NCI-H460 (cell line): ENCODE measurements around the gene PPP2R5C. TPM values are rescaled to one million over a fixed set of nuclear protein-coding genes. Genes with fewer than 3 reads are reported as not detected.

Experiments
- DNase-seq: peaks from one replicate; pipeline ENCODE4 v3.0.0-alpha.2; 2016; ENCODE audit warnings: low read depth; ENCODE audit errors: extremely low read depth
- total RNA-seq: library from RNA; depleted of rRNA; stranded (reverse); fragments of >200 nt; shearing (Covaris generic); gene quantifications from 2 replicates; pipeline ENCODE4 v1.2.3, GENCODE V29; 2014

PPP2R5C gene
- total RNA-seq, 1 experiment from 2014 or later, result 352 TPM

- DNase-seq, result no peak
These were observed 97.5 kb downstream of the PPP2R5C start for GRCh38 chr14:101858791-101859537.

GRCh38 chr14:101859538-101859902, 98.0 kb downstream of the PPP2R5C start:
- no peak for DNase-seq

- DNase-seq, result no peak
These were observed 98.4 kb downstream of the PPP2R5C start for GRCh38 chr14:101859958-101860357.

GRCh38 chr14:101861464-101861863, 100.0 kb downstream of the PPP2R5C start:
- DNase-seq, result no peak

GRCh38 chr14:101862177-101862576, 100.7 kb downstream of the PPP2R5C start:
- DNase-seq, result no peak

- no peak for DNase-seq
These were observed 101.2 kb downstream of the PPP2R5C start for GRCh38 chr14:101862711-101863110.

- DNase-seq, result no peak
These were observed 103.8 kb downstream of the PPP2R5C start for GRCh38 chr14:101865288-101865687.

- no peak for DNase-seq
These were observed 106.3 kb downstream of the PPP2R5C start for GRCh38 chr14:101867854-101868253.

GRCh38 chr14:101869217-101869616, 107.7 kb downstream of the PPP2R5C start:
- no peak for DNase-seq

GRCh38 chr14:101870273-101870939, 108.9 kb downstream of the PPP2R5C start:
- no peak for DNase-seq

GRCh38 chr14:101872346-101872745, 110.8 kb downstream of the PPP2R5C start:
- DNase-seq, result no peak

GRCh38 chr14:101873076-101873825, 111.7 kb downstream of the PPP2R5C start:
- no peak for DNase-seq

GRCh38 chr14:101873991-101874390, 112.5 kb downstream of the PPP2R5C start:
- DNase-seq, result no peak

- no peak for DNase-seq
These were observed 113.7 kb downstream of the PPP2R5C start for GRCh38 chr14:101875041-101875726.

GRCh38 chr14:101875727-101876554, 114.4 kb downstream of the PPP2R5C start:
- DNase-seq, result no peak

- DNase-seq, result no peak
These were observed 115.0 kb downstream of the PPP2R5C start for GRCh38 chr14:101876555-101876938.

- DNase-seq, result no peak
These were observed 116.3 kb downstream of the PPP2R5C start for GRCh38 chr14:101877766-101878165.

GRCh38 chr14:101878211-101878821, 116.8 kb downstream of the PPP2R5C start:
- DNase-seq, result no peak

- no peak for DNase-seq
These were observed 117.5 kb downstream of the PPP2R5C start for GRCh38 chr14:101878822-101879528.
